Dermis microvascular lymphatic vessel endothelial cell (primary cell): ENCODE measurements around the gene STXBP6. TPM values are rescaled to one million over a fixed set of nuclear protein-coding genes. Genes with fewer than 3 reads are reported as not detected.
A peak's percentile ranks its signal among the peaks of the same experiment; 100 is the strongest.

Experiments used
- DNase-seq, 2 donors: peaks; one replicate each; pipeline versions ENCODE4 v3.0.0 to v3.0.0-alpha.2; 2010; ENCODE audit warnings: low read depth in 2 of 2
- total RNA-seq: library from RNA; depleted of rRNA; stranded (reverse); fragments of >200 nt; gene quantifications from 2 replicates; pipeline ENCODE4 v1.2.1, GENCODE V29; 2014

The STXBP6 gene
- total RNA-seq, 1 donor from 2014 or later = 4.5 TPM

DNA sequence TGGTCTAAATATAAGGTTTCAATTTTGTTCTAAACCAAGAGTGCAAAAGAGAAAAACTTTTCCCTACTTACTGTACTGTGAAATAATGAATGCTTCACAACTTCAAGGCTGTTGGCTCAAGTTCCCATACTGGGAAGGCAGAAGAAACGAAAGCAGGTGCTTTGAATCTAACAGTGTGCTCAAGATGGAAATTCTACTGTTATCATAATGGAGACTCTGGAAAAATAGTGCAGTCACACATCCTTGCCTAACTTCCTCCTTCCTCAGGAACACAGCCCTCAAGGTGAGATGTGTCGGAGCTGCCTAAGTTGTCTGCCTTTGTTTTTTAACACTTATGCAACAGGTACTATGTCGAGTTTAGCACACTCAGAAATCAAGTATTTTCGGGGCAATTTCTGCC lies 131.1 kb downstream of the STXBP6 start:
- DNase-seq = no peak

GRCh38 chr14:24915958-24916595 lies 133.9 kb downstream of the STXBP6 start:
- DNase-seq = no peak

- DNase-seq = no peak
Measured at GRCh38 chr14:24915403-24915921, 134.5 kb downstream of the STXBP6 start.

DNA sequence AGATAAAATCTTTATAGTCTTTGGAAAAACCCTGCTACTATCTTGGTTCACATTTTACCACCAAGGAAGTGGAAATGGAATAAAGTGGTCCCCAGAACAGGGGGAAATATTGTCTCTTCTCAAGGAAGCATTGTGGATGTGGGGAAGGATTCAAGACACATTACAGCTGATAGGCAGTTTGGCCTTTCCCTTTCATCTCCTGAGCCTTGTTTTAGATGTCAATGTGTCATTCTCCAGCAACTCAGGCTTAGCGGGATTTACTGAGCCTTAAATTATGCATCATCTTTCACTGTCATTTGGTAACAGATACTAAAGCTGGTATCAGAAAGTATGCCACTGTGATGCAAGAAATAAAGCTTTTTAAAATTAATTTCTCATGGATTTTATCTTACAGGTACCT lies 136.2 kb downstream of the STXBP6 start:
- no peak for DNase-seq

DNA sequence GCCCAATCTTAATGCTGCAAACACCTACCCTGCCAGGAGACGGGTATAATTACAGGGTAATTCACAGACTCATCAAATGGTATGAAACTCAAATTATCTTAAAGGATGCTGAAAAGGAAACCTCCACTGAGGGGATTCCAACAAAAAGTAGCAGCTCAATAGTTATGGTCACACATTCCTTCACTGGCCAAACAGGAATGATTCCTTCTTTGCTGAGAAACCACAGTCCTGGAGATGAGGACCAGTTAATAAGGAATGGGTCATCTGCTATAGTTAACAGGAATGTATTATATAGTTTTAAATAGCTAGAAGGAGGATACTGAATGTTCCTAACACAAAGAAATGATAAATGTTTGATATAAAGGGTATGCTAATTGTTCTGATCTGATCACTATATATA lies 136.9 kb downstream of the STXBP6 start:
- no peak for DNase-seq

- no peak for DNase-seq
Measured at GRCh38 chr14:24911324-24912109, 138.4 kb downstream of the STXBP6 start.

- DNase-seq = no peak
Measured at GRCh38 chr14:24910408-24910986, 139.4 kb downstream of the STXBP6 start.

DNA sequence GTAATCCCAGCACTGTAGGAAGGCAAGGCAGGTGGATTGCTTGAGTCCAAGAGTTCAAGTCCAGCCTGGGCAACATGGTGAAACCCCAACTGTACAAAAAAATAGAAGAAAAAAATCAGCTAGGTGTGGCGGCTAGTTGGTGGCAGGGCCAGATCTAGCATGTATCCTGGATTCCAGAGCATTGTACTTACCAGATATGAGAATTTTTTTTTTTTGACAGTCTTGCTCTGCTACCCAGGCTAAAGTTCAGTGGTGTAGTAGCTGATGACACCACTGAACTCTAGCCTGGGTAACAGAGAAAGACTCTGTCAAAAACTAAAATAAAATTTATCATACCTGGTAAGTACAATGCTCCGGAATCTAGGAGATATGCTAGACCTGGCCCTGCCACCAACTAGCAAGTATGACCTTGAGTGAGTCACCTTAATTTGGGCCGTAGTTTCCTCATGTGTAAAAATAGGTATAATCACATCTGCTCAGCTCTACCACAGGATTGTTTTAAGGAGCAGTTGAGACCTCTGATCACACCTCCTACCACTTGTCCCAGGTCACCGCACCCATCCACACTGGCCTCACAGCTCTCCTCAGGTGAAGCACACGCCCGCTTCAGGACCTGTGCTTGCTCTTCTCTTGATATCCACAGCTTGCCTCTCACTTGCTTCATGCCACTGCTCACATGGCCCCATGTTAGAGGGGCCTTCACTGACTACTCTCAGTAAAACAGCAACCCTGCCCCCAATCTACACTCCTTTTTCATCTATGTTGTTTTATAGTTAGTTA lies 140.2 kb downstream of the STXBP6 start:
- no peak for DNase-seq

DNA sequence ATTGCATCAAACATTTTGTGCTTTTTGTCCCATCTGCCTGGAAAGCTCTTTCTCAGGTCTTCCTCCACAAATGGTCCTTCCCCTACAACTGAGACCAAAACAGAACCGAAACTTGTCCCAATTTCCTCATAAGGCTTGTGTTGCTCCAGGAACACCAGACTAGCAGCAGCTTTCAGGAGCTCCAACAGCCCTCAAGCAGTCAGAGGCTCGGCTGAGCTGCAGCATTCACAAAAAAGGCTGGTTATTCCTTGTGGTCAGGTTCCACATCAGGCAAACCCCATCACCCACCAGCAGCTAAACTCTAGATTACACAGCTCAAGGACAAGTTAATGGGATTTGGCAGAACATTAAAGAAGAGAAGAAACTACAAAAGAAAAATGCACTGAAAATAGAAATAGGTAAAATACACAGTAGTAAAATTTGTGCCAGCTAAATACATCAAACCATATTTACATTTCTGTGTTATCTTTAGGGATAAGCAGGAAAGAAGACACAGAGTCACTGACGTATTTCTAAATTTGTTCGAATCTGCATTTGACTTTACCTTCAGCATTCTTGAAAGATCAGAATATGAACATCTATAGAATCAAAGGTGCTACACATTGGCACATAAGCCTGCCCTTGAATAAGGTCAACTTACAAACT lies 141.2 kb downstream of the STXBP6 start:
- DNase-seq = no peak

DNA sequence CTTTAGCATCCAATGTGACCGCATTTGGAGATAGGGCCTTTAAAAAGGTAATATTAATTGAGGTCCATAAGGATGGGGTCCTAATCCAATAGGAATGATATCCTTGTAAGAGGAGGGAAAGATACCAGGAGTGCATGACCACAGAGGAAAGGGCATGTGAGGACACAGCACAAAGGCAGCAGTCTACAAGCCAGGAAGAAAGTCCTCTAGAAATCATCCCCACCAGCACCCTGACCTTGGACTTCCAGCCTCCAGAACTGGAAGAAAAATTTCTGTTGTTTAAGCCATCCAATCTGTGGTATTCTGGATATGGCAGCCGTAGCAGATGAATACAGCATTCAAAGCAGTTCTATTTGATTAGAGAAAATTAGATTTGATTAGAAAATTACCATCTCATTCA lies 145.4 kb downstream of the STXBP6 start:
- no peak for DNase-seq

DNA sequence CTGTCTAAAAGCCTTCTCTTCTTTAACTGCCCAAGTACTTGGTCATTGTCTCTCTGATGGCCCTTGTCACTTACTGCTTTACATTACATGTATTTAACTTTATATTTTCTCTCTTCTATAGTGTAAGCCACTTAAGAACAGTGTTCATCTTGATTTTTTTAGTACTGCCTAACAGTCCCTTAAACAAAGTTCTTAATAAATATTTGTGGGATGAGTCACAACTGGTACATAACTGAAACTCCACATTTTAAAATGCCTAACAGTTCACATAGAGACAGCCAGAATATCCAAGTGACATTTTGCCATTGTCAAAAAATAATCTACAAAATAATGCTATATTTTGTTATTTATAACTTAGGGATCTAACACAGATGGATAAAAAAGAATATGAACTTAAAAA lies 146.6 kb downstream of the STXBP6 start:
- DNase-seq = no peak

GRCh38 chr14:24900269-24901100 lies 149.5 kb downstream of the STXBP6 start:
- DNase-seq = peak in 1 of 2 donors; percentile 63

- DNase-seq = no peak
Measured at GRCh38 chr14:24897793-24898192, 152.2 kb downstream of the STXBP6 start.

- DNase-seq = no peak
Measured at GRCh38 chr14:24895622-24896021, 154.3 kb downstream of the STXBP6 start.

GRCh38 chr14:24895243-24895583 lies 154.7 kb downstream of the STXBP6 start:
- DNase-seq = no peak

DNA sequence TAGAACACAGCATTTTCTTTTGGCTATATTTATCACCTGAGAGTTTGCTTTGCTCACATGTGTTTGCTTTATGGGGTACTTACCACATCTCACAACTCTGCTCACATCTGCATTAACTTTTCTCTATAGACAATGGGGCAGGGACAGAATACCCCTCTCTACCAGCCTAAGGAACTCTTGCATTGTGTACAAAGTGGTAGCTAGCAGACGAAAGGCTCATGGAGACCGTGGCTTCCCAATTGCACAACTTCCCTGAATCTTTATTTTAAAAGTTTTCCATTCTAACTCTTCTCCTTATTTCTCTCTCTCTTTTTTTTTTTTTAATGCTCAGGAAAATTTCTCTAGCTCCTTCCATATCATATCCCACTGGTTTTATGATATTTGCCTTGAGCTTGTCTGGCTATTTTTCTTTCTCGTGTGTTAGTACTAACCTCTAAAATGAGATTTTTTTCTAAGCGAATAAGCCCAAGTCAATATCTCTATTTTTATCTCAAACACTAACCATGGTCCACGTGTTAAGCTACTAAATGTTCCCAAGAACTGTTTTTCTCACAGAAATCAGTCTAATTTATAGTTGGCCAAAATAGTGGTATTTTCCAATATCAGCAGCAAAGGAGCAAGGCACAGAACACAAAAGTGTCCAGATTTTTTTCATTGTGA lies 155.2 kb downstream of the STXBP6 start:
- no peak for DNase-seq

- DNase-seq = no peak
Measured at GRCh38 chr14:24892497-24893051, 157.4 kb downstream of the STXBP6 start.

GRCh38 chr14:24891987-24892496 lies 157.9 kb downstream of the STXBP6 start:
- no peak for DNase-seq

GRCh38 chr14:24890716-24891115 lies 159.2 kb downstream of the STXBP6 start:
- DNase-seq = no peak
